Fibroblast of mammary gland (primary cell): ENCODE results near the gene TCF3.

ENCODE experiments used
- DNase-seq: peaks from one replicate; pipeline ENCODE4 v3.0.0-alpha.2; 2010; ENCODE audit warnings: low read depth
- H3K4me3 ChIP-seq: 2 replicates; pipeline ENCODE4 v1.5.1; 2011; ENCODE audit warnings: low read depth, mild to moderate bottlenecking, low read length, moderate library complexity; ENCODE audit not compliant: control insufficient read depth
- TF ChIP-seq, protein P1 (sequence below): conservative IDR thresholded peaks from 2 replicates; pipeline ENCODE4 v1.5.1; 2011; ENCODE audit warnings: low read depth, low read length, inconsistent platforms; ENCODE audit not compliant: control insufficient read depth, insufficient read depth

The TCF3 gene

DNA sequence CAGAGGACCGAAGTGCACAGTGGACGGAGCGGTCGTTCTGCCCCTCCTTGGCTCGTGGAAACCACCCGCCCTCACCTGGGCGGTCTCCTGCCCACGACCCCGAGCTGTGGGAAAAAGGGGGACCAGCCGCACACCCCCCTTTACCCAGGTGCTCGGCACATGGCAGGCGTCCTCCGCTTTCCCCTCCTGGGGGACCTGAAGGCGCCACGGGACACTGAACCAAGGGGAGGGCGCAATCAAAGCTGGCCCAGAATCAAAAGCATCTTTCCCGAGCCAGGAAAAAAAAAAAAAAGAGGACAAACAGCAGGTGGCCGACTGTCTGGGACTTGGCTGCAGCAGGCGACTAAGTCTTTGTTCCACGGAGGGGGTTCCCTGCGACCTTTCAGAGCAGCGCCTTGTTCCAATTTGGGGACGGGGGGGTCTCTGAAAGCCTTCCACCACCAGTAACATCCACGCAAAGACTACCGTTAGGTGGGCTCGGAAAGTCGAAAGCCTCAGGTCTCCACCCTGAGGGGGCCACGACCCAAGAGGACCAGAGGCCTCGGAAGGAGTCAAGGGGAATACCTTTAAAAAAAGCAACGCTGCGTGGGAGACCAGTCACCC lies 60.9 kb downstream of the TCF3 start:
- no peak for DNase-seq
- H3K4me3 ChIP-seq, result peak overlapping the region; percentile 76
- TF ChIP-seq, protein P1, sequence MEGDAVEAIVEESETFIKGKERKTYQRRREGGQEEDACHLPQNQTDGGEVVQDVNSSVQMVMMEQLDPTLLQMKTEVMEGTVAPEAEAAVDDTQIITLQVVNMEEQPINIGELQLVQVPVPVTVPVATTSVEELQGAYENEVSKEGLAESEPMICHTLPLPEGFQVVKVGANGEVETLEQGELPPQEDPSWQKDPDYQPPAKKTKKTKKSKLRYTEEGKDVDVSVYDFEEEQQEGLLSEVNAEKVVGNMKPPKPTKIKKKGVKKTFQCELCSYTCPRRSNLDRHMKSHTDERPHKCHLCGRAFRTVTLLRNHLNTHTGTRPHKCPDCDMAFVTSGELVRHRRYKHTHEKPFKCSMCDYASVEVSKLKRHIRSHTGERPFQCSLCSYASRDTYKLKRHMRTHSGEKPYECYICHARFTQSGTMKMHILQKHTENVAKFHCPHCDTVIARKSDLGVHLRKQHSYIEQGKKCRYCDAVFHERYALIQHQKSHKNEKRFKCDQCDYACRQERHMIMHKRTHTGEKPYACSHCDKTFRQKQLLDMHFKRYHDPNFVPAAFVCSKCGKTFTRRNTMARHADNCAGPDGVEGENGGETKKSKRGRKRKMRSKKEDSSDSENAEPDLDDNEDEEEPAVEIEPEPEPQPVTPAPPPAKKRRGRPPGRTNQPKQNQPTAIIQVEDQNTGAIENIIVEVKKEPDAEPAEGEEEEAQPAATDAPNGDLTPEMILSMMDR, result no peak

DNA sequence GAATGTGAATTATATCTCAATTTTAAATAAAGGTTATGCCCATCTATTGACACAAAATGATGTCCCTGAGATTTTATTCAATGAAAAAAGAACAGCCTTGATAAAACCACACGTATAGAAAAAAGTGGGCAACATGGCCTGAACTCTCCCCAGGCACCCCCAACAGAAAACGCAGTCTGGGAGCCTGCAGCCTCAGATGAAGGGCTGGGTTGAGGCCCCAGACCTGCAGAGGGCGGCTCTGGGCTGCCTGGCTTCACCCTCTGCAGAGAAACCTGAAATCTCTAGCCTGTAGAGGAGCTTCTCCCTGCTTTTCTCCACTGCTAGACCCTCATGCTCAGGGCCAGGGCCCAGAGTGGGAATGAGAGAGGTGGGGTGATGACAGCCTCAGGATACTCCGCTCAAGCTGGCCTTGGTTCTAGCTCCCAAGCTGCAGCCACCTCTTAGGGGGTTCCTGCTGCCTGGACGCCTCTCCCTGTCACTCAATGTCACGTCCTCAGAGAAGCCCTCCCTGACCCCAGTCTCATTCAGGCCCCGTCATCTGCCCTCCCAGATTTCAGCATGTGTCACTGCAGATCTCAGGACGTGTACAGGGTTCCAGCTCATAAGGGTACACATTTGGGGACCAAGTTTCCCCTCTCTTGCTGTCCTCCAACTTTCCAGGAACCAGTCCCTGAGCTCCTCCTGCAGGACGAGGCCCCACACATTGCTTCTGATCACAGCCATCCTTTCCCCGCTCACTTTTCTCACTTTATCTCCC lies 61.6 kb downstream of the TCF3 start:
- DNase-seq, result peak; percentile 31
- H3K4me3 ChIP-seq, result peak overlapping the region; percentile 76
- TF ChIP-seq, protein P1, result peak; percentile 37

DNA sequence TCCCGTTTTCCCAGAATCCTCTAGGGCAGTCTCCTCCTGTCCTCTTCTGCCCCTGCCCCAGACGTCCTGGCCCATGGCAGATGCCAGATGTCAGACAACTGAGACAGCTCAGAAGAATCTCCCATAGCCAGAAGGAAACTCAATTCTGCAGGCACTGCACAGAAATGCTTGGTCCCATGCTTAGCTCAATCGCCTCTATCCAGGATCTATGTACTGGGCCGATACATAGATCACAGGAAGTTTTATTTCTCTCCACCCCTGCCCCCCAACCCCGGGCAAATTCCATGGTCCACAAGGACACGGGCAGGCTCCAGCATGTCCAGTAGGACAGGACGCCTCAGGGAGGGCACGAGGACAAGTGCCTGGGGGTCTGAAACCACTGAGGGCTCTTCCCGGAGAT lies 64.5 kb downstream of the TCF3 start:
- H3K4me3 ChIP-seq, result no peak overlapping the region
- TF ChIP-seq, protein P1, result no peak
- DNase-seq, result no peak

DNA sequence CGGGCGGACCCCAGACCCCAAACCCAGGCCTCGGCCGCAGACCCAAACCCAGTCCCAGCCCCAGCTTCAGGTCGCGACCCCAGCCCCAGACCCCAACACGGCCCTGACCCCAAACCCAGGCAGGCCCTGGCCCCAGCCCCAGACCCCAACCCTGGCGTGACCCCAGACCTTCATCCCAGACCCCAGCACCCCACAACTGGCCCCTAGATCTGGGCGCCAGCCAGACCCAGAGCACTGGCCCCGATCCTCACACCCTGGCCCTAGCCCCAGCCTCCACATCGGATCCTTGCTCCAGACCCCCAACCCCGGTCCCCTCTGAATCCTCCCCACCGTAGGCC lies 67.2 kb downstream of the TCF3 start:
- TF ChIP-seq, protein P1, result no peak
- H3K4me3 ChIP-seq, result no peak overlapping the region
- DNase-seq, result no peak

DNA sequence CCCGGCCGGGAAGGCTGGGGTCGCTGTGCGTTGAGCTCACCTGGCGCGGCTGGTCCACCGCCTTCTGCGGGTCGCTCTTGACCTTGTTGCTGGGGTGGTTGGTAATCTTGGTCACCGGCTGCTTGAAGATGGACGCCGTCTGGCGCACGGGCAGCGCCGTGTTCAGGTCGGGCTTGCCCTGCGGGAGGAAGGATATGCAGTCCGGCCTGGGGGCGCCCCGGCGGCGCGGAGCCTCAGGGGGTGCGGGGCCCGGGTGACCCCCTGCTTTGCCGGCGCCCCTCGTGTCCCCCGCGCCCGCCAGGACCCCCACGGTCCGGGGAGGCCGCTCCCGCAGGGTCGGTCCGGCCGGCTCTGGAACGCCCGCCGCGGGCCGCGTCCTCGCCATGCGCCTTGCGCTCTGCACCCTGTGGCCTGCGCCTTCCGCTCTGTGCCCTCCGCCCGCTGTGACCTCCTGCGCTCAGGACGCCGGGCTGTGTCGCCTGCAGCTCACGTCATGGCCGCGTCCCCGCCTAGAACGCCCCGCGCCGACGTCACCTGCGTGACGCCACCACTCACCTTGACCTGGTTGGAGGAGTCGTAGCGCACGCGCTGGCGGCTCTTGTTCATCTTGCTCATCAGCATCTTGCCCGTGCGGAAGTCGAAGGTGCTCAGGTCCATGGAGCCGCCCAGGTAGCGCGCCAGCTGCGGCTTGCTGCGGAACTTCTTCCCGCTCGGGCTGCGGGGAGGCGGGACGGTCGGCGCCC lies 67.7 kb downstream of the TCF3 start:
- TF ChIP-seq, protein P1, result no peak
- no peak for DNase-seq
- no peak overlapping the region for H3K4me3 ChIP-seq

DNA sequence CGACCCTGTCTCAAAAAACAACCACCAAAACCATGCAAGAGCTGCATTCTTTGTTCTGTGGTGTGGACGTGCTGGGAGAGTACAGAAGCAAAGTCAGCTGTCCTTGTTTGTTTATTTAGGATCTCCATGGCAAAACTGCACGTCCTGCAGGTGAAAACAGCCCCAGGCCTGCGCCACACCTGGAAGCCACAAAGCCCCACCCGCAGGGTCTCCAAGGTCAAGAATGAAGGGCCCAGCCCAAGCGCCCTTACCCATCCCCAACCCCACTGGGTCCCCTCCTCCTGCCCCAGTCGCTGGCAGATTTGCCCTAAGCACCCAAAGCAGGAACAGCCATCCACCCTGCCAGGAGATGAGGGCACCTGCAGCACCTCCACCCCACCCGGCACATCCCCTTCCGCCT lies 70.2 kb downstream of the TCF3 start:
- no peak for DNase-seq
- no peak overlapping the region for H3K4me3 ChIP-seq
- TF ChIP-seq, protein P1, result no peak
